ENCODE results near the gene NT5C. TPM values are rescaled to one million over a fixed set of nuclear protein-coding genes. Genes with fewer than 3 reads are reported as not detected.

NT5C gene
- total RNA-seq, 1 experiment from 2014 or later: 115 TPM

DNA sequence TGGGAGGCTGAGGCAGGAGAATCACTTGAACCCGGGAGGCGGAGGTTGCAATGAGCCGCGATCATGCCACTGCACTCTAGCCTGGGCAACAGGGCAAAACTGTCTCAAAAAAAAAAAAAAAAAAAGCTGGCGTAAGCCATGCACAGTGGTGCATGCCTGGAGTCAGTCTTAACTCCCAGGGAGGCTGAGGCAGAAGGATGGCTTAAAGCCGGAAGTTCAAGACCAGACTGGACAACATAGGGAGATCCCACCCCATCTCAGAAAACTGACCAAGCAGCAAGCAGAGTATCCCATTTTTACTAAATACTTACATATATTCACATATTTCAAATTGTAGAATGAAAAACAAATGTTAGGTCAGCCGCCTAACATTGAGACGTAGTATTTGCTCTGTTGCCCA is 4.6 kb downstream of the NT5C start:
- ChIA-PET CTCF (interaction anchor here (5.6 kb wide), 1 partner anchor 13 kb away, joined by 75 read pairs; no protein-coding TSS in a partner anchor), POLR2A (interaction anchor here (0.8 to 1.8 kb wide), 2 partner anchors 13 to 72 kb away, joined by 3 to 4 read pairs; no protein-coding TSS in a partner anchor), RAD21 (ENCODE audit: low non-redundant PET in 1 of 2, low total read pairs in 2 of 2, uncharacterized antibody in 2 of 2, unreplicated experiment in 2 of 2) (no interaction called here)
- Histone ChIP-seq H3K36me3 (ENCODE audit: control insufficient read depth in 1 of 2, insufficient read depth in 2 of 2, low read length in 2 of 2) (peaks cover 0 to 23% of the 10 kb centered on the region in 2 experiments; a peak in 1 of 4 replicates), H4K20me1 (ENCODE audit: insufficient read depth) (no peaks in the 10 kb centered on the region), H3K4me3 (replicated peaks in 1 of 2; ENCODE audit: low read depth in 1 of 2, low read length in 2 of 2) (no peak overlapping the region), H3K9ac (ENCODE audit: low read length) (no peak overlapping the region), H3K27me3 (ENCODE audit: insufficient read depth, low read length) (no peaks in the 10 kb centered on the region), H2AFZ (ENCODE audit: low read depth, low read length, poor library complexity, severe bottlenecking) (no peak overlapping the region), H3K27ac (ENCODE audit: low read depth, low read length) (no peak overlapping the region), H3K4me1 (ENCODE audit: control insufficient read depth in 1 of 2, insufficient read depth in 2 of 2, low read length in 2 of 2) (peaks cover 43 to 78% of the 10 kb centered on the region in 2 experiments), H3K4me2 (ENCODE audit: low read length) (no peak overlapping the region), H3K9me3 (ENCODE audit: control insufficient read depth in 1 of 2, insufficient read depth in 1 of 2, low read depth in 1 of 2, low read length in 2 of 2) (no peaks in the 10 kb centered on the region), H3K79me2 (ENCODE audit: insufficient read depth, low read length) (peaks cover 85% of the 10 kb centered on the region), H3K9me2 (ENCODE audit: insufficient read depth) (no peaks in the 10 kb centered on the region)
- intact Hi-C loops (cut with micrococcal nuclease): no loop called here
- BruUV-seq (replicated peaks): no TSS peak
- TF ChIP-seq ZFX (IDR thresholded peaks at IDR 0.05): no peak
- TF ChIP-seq CEBPB (IDR thresholded peaks at IDR 0.05; ENCODE audit: low read depth): no peak
- TF ChIP-seq RAD21 (IDR thresholded peaks at IDR 0.05; ENCODE audit: low read depth): no peak
- TF ChIP-seq, protein P1, sequence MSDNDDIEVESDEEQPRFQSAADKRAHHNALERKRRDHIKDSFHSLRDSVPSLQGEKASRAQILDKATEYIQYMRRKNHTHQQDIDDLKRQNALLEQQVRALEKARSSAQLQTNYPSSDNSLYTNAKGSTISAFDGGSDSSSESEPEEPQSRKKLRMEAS (IDR thresholded peaks at IDR 0.05): no peak
- no peak for TF ChIP-seq ZNF274 (IDR thresholded peaks at IDR 0.05; ENCODE audit: low read depth, low read length)
- no peak for TF ChIP-seq EGR1 (IDR thresholded peaks at IDR 0.05; ENCODE audit: low read depth)
- TF ChIP-seq, protein P2, sequence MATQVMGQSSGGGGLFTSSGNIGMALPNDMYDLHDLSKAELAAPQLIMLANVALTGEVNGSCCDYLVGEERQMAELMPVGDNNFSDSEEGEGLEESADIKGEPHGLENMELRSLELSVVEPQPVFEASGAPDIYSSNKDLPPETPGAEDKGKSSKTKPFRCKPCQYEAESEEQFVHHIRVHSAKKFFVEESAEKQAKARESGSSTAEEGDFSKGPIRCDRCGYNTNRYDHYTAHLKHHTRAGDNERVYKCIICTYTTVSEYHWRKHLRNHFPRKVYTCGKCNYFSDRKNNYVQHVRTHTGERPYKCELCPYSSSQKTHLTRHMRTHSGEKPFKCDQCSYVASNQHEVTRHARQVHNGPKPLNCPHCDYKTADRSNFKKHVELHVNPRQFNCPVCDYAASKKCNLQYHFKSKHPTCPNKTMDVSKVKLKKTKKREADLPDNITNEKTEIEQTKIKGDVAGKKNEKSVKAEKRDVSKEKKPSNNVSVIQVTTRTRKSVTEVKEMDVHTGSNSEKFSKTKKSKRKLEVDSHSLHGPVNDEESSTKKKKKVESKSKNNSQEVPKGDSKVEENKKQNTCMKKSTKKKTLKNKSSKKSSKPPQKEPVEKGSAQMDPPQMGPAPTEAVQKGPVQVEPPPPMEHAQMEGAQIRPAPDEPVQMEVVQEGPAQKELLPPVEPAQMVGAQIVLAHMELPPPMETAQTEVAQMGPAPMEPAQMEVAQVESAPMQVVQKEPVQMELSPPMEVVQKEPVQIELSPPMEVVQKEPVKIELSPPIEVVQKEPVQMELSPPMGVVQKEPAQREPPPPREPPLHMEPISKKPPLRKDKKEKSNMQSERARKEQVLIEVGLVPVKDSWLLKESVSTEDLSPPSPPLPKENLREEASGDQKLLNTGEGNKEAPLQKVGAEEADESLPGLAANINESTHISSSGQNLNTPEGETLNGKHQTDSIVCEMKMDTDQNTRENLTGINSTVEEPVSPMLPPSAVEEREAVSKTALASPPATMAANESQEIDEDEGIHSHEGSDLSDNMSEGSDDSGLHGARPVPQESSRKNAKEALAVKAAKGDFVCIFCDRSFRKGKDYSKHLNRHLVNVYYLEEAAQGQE (IDR thresholded peaks at IDR 0.05; ENCODE audit: low read depth): no peak
- TF ChIP-seq EZH2phosphoT487 (IDR thresholded peaks at IDR 0.05; ENCODE audit: borderline replicate concordance): no peak
- TF ChIP-seq ELF1 (IDR thresholded peaks at IDR 0.05; ENCODE audit: borderline replicate concordance, low read depth): no peak
- no peak for TF ChIP-seq JUND (IDR thresholded peaks at IDR 0.05)
- ATAC-seq: no peak
- DNase-seq (ENCODE audit: low read depth, low spot score): no peak

Measured in HCT116 (cell line).